A549 (cell line): Measurements from ENCODE around the gene PTOV1. TPM values are rescaled to one million over a fixed set of nuclear protein-coding genes. Genes with fewer than 3 reads are reported as not detected.

Source experiments
- ATAC-seq, 2 experiments: fragments of 200-7000 bp in 1 of 2; fragments of >200 bp in 1 of 2; cut with Nextera tagmentation in 1 of 2; cut with Tn5 transposase in 1 of 2; 3 replicates each; pipeline versions ENCODE4 v1.8.0 to v1.9.1; 2018 to 2020; ENCODE audit warnings: mild to moderate bottlenecking in 1 of 2, moderate library complexity in 1 of 2
- CTCF ChIA-PET: fragments of 300-600 bp; sonication (Branson Sonifier 250); formaldehyde crosslinking; extraction: SDS; loops from one replicate; lab custom pipeline; 2021; ENCODE audit warnings: antibody characterized with exemption, inconsistent platforms; lab: Yijun Ruan, JAX
- POLR2A ChIA-PET: fragments of 350-600 bp; formaldehyde crosslinking; extraction: SDS; loops from one replicate; lab custom pipeline; 2021; ENCODE audit warnings: antibody characterized with exemption, inconsistent platforms; lab: Yijun Ruan, JAX
- DNase-seq, 2 experiments: peaks; one replicate each; pipeline versions ENCODE4 v3.0.0 to v3.0.0-alpha.2; 2011 to 2016; ENCODE audit warnings: low read depth in 1 of 2, low spot score in 1 of 2
- FAIRE-seq: peaks from 2 replicates; lab custom pipeline; 2011; peaks lifted over from hg19 to GRCh38; lab: Jason Lieb, UNC
- H3K27ac ChIP-seq, 2 experiments: fragments of >200 bp; sonication (Bioruptor Twin); formaldehyde crosslinking; 3 replicates each; pipeline ENCODE4 v1.5.1; 2016 to 2017
- H3K4me1 ChIP-seq: fragments of >200 bp; sonication (Bioruptor Twin); formaldehyde crosslinking; 3 replicates; pipeline ENCODE4 v1.6.1; 2016
- H3K4me2 ChIP-seq: fragments of >200 bp; sonication (Bioruptor Twin); formaldehyde crosslinking; 3 replicates; pipeline ENCODE4 v1.6.1; 2016
- H3K4me3 ChIP-seq: fragments of >200 bp; sonication (Bioruptor Twin); formaldehyde crosslinking; 3 replicates; pipeline ENCODE4 v1.5.1; 2016
- H3K9me3 ChIP-seq: fragments of >200 bp; sonication (Bioruptor Twin); formaldehyde crosslinking; 3 replicates; pipeline ENCODE4 v1.6.1; 2016
- BCL3 ChIP-seq: fragments of >200 bp; sonication (Bioruptor Twin); formaldehyde crosslinking; IDR thresholded peaks from 3 replicates; pipeline ENCODE4 v1.6.1; 2016
- BHLHE40 ChIP-seq: IDR thresholded peaks from 2 replicates; pipeline ENCODE4 v1.6.1; 2012; ENCODE audit warnings: low read depth, low read length, inconsistent platforms
- CBX2 ChIP-seq: fragments of 200-600 bp; sonication (generic); IDR thresholded peaks from 2 replicates; pipeline ENCODE4 v1.6.1; 2016; ENCODE audit warnings: low read depth, mild to moderate bottlenecking, borderline replicate concordance
- CHD2 ChIP-seq: fragments of 150-350 bp; IDR thresholded peaks from 2 replicates; pipeline ENCODE4 v1.6.1; 2014; ENCODE audit warnings: low read length; ENCODE audit not compliant: partially characterized antibody
- EHMT2 ChIP-seq: fragments of 200-600 bp; sonication (generic); IDR thresholded peaks from 2 replicates; pipeline ENCODE4 v1.6.1; 2016; ENCODE audit warnings: antibody characterized with exemption, low read depth, mild to moderate bottlenecking, moderate library complexity
- ELK1 ChIP-seq: fragments of 150-350 bp; IDR thresholded peaks from 2 replicates; pipeline ENCODE4 v1.6.1; 2014; ENCODE audit warnings: low read depth, mild to moderate bottlenecking, low read length
- ESRRA ChIP-seq: fragments of 150-350 bp; IDR thresholded peaks from 2 replicates; pipeline ENCODE4 v1.6.1; 2014; ENCODE audit warnings: mild to moderate bottlenecking, low read length, borderline replicate concordance
- FOSB ChIP-seq: fragments of 250-450 bp; sonication (Bioruptor Pico); IDR thresholded peaks from 2 replicates; pipeline ENCODE4 v1.5.0; 2020; ENCODE audit warnings: mild to moderate bottlenecking, moderate library complexity
- HOXB5 ChIP-seq: fragments of 250-450 bp; sonication (Bioruptor Pico); IDR thresholded peaks from 2 replicates; pipeline ENCODE4 v1.5.0; 2020; ENCODE audit warnings: mild to moderate bottlenecking, moderate library complexity
- KDM1A ChIP-seq: fragments of 200-600 bp; sonication (generic); IDR thresholded peaks from 2 replicates; pipeline ENCODE4 v1.6.1; 2016; ENCODE audit warnings: low read depth, mild to moderate bottlenecking
- MAFK ChIP-seq: fragments of 450-650 bp; IDR thresholded peaks from 2 replicates; pipeline ENCODE4 v1.6.1; 2014; ENCODE audit not compliant: partially characterized antibody
- MAZ ChIP-seq: fragments of 150-350 bp; IDR thresholded peaks from 2 replicates; pipeline ENCODE4 v1.6.1; 2014; ENCODE audit warnings: antibody characterized with exemption, low read depth, low read length, borderline replicate concordance
- POLR2A ChIP-seq: IDR thresholded peaks from 2 replicates; pipeline ENCODE4 v1.6.1; 2012; ENCODE audit warnings: mild to moderate bottlenecking, low read length
- POLR2AphosphoS2 ChIP-seq: conservative IDR thresholded peaks from 2 replicates; pipeline ENCODE4 v1.6.1; 2012; ENCODE audit warnings: low read length, improper control_type of control experiment, inconsistent platforms
- SMC3 ChIP-seq: fragments of >200 bp; sonication (Bioruptor Twin); formaldehyde crosslinking; IDR thresholded peaks from 3 replicates; pipeline ENCODE4 v1.6.1; 2018; ENCODE audit warnings: inconsistent platforms
- SREBF2 ChIP-seq: fragments of 450-650 bp; IDR thresholded peaks from 2 replicates; pipeline ENCODE4 v1.6.1; 2014; ENCODE audit warnings: mild to moderate bottlenecking, moderate library complexity
- ZC3H11A ChIP-seq: fragments of 450-650 bp; IDR thresholded peaks from 2 replicates; pipeline ENCODE4 v1.6.1; 2014; ENCODE audit warnings: antibody characterized with exemption, mild to moderate bottlenecking
- ZFP36 ChIP-seq: fragments of 450-650 bp; IDR thresholded peaks from 2 replicates; pipeline ENCODE4 v1.6.1; 2014; ENCODE audit warnings: borderline replicate concordance; ENCODE audit not compliant: partially characterized antibody
- WGBS: methylation state at CpG from one replicate; pipeline ENCODE4 v1.1.6; 2017; ENCODE audit errors: missing lambda C conversion rate; 5-methylcytosine and 5-hydroxymethylcytosine counted together
- polyA plus RNA-seq, 4 experiments: library from polyadenylated mRNA; depleted of rRNA in 3 of 4; stranded (reverse); fragments of >200 nt; fragmentation: RNase III in 1 of 4; extraction: RNeasy Plus Mini Kit Qiagen cat#74134 plus additional on column Dnase treatment in 1 of 4; gene quantifications; 2 replicates in 3 of 4; 3 replicates in 1 of 4; pipeline ENCODE4 v1.2.3, GENCODE V29; 2011 to 2017
- TF ChIP-seq, protein P1 (sequence below): fragments of >200 bp; sonication (Bioruptor Twin); formaldehyde crosslinking; IDR thresholded peaks from 3 replicates; pipeline ENCODE4 v1.5.1; 2016
- TF ChIP-seq, protein P2 (sequence below): IDR thresholded peaks from 2 replicates; pipeline ENCODE4 v1.6.1; 2012; ENCODE audit warnings: low read depth, borderline replicate concordance
- TF ChIP-seq, protein P3 (sequence below): fragments of 250-450 bp; sonication (Bioruptor Pico); IDR thresholded peaks from 2 replicates; pipeline ENCODE4 v1.5.0; 2021; ENCODE audit warnings: mild to moderate bottlenecking, moderate library complexity, borderline replicate concordance

The PTOV1 gene
- polyA plus RNA-seq, 2 of the 4 experiments (the other 2 are of a cell fraction), result 27.7 to 147 TPM

GRCh38 chr19:49837425-49837824, 13.5 kb upstream of the PTOV1 start:
- POLR2A ChIA-PET, result no interaction called here
- CTCF ChIA-PET, result interaction anchor here (1.0 to 1.5 kb wide), 4 partner anchors 9 to 18 kb away, joined by 3 to 4 read pairs (median 3); partner anchors contain the start of gene PTOV1
- 93% methylated on average over 9 of the region's 9 CpGs for WGBS

GRCh38 chr19:49838885-49839588, 11.9 kb upstream of the PTOV1 start:
- WGBS, result 94% methylated on average over 18 of the region's 18 CpGs
- ATAC-seq, result no peak
- no peak for DNase-seq
- Histone ChIP-seq H3K4me3 (no peak overlapping the region), H3K4me1 (no peaks in the 10 kb centered on the region), H3K9me3 (no peaks in the 10 kb centered on the region), H3K4me2 (no peak overlapping the region), H3K27ac (no peak overlapping the region)
- POLR2A ChIA-PET, result no interaction called here
- CTCF ChIA-PET, result interaction anchor here (0.6 to 0.8 kb wide), 3 partner anchors 10 to 175 kb away, joined by 3 read pairs; partner anchors contain the start of gene MED25
- FAIRE-seq, result no peak
- TF ChIP-seq EHMT2, result no peak
- no peak for TF ChIP-seq SREBF2
- no peak for TF ChIP-seq ELK1
- no peak for TF ChIP-seq ZFP36
- TF ChIP-seq, protein P1, sequence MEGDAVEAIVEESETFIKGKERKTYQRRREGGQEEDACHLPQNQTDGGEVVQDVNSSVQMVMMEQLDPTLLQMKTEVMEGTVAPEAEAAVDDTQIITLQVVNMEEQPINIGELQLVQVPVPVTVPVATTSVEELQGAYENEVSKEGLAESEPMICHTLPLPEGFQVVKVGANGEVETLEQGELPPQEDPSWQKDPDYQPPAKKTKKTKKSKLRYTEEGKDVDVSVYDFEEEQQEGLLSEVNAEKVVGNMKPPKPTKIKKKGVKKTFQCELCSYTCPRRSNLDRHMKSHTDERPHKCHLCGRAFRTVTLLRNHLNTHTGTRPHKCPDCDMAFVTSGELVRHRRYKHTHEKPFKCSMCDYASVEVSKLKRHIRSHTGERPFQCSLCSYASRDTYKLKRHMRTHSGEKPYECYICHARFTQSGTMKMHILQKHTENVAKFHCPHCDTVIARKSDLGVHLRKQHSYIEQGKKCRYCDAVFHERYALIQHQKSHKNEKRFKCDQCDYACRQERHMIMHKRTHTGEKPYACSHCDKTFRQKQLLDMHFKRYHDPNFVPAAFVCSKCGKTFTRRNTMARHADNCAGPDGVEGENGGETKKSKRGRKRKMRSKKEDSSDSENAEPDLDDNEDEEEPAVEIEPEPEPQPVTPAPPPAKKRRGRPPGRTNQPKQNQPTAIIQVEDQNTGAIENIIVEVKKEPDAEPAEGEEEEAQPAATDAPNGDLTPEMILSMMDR, result no peak
- no peak for TF ChIP-seq BHLHE40
- TF ChIP-seq BCL3, result no peak
- no peak for TF ChIP-seq POLR2A
- no peak for TF ChIP-seq KDM1A
- TF ChIP-seq ESRRA, result no peak
- no peak for TF ChIP-seq HOXB5 (CRISPR knock-in tag)
- TF ChIP-seq FOSB (CRISPR knock-in tag), result no peak
- TF ChIP-seq, protein P2, sequence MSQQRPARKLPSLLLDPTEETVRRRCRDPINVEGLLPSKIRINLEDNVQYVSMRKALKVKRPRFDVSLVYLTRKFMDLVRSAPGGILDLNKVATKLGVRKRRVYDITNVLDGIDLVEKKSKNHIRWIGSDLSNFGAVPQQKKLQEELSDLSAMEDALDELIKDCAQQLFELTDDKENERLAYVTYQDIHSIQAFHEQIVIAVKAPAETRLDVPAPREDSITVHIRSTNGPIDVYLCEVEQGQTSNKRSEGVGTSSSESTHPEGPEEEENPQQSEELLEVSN, result no peak
- TF ChIP-seq, protein P3, sequence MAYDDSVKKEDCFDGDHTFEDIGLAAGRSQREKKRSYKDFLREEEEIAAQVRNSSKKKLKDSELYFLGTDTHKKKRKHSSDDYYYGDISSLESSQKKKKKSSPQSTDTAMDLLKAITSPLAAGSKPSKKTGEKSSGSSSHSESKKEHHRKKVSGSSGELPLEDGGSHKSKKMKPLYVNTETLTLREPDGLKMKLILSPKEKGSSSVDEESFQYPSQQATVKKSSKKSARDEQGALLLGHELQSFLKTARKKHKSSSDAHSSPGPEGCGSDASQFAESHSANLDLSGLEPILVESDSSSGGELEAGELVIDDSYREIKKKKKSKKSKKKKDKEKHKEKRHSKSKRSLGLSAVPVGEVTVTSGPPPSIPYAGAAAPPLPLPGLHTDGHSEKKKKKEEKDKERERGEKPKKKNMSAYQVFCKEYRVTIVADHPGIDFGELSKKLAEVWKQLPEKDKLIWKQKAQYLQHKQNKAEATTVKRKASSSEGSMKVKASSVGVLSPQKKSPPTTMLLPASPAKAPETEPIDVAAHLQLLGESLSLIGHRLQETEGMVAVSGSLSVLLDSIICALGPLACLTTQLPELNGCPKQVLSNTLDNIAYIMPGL (CRISPR knock-in tag), result no peak
- no peak for TF ChIP-seq POLR2AphosphoS2
- TF ChIP-seq, all 56 proteins: peak for 0

More at GRCh38 chr19:49837425-49837824, 13.5 kb upstream of the PTOV1 start:
- Histone ChIP-seq H3K4me2 (no peak overlapping the region), H3K4me1 (no peaks in the 10 kb centered on the region), H3K4me3 (no peak overlapping the region), H3K27ac (no peak overlapping the region), H3K9me3 (no peaks in the 10 kb centered on the region)
- no peak for DNase-seq
- no peak for FAIRE-seq
- TF ChIP-seq BCL3 (no peak), MAZ (no peak), CBX2 (no peak), ZC3H11A (no peak), SMC3 (no peak), KDM1A (no peak), MAFK (no peak), CHD2 (no peak)
- TF ChIP-seq, protein P1, result no peak
- TF ChIP-seq, all 56 proteins: peak for 0
- no peak for ATAC-seq
